ENCODE results near the gene ATP2A3.

DNA sequence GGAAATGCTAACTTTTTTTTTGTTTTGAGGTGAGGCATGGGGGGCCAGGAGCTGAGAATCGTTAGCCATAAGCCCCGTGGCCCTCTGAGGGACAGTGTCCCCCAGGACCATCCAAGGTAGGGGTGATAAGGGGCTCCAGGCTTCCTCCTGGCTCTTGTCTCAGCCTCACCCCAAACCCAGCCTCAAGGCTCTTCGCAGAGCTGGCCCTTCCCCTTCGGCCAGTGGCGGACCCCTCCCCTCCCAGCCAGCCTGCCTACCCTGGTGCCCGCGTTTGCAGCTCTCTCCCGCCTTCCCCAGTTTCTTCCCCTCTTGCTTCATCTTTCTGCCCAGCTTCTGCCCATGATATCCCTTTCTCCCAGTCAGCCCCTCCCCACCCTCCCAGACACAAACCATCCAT is 22.7 kb upstream of the ATP2A3 start:
- TF ChIP-seq RAD21 (conservative IDR thresholded peaks at IDR 0.05): no peak
- TF ChIP-seq, protein P1, sequence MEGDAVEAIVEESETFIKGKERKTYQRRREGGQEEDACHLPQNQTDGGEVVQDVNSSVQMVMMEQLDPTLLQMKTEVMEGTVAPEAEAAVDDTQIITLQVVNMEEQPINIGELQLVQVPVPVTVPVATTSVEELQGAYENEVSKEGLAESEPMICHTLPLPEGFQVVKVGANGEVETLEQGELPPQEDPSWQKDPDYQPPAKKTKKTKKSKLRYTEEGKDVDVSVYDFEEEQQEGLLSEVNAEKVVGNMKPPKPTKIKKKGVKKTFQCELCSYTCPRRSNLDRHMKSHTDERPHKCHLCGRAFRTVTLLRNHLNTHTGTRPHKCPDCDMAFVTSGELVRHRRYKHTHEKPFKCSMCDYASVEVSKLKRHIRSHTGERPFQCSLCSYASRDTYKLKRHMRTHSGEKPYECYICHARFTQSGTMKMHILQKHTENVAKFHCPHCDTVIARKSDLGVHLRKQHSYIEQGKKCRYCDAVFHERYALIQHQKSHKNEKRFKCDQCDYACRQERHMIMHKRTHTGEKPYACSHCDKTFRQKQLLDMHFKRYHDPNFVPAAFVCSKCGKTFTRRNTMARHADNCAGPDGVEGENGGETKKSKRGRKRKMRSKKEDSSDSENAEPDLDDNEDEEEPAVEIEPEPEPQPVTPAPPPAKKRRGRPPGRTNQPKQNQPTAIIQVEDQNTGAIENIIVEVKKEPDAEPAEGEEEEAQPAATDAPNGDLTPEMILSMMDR (IDR thresholded peaks at IDR 0.05; ENCODE audit: poor library complexity, severe bottlenecking): no peak
- TF ChIP-seq SMC3 (conservative IDR thresholded peaks at IDR 0.05; ENCODE audit: poor library complexity): no peak
- TF ChIP-seq POLR2AphosphoS5 (IDR thresholded peaks at IDR 0.05): no peak
- no peak for TF ChIP-seq EP300 (conservative IDR thresholded peaks at IDR 0.05; ENCODE audit: poor library complexity, severe bottlenecking)
- no peak for TF ChIP-seq EZH2 (IDR thresholded peaks at IDR 0.05; ENCODE audit: borderline replicate concordance, insufficient read depth, low read length, poor library complexity, severe bottlenecking)

Data from neural cell (in vitro differentiated cells).